Inferior parietal cortex (tissue), 1 donor: ENCODE results near the gene CSK.

ENCODE experiments used
- DNase-seq: peaks from one replicate; pipeline ENCODE4 v3.0.0-alpha.2; 2016; ENCODE audit errors: extremely low spot score

Gene CSK

DNA sequence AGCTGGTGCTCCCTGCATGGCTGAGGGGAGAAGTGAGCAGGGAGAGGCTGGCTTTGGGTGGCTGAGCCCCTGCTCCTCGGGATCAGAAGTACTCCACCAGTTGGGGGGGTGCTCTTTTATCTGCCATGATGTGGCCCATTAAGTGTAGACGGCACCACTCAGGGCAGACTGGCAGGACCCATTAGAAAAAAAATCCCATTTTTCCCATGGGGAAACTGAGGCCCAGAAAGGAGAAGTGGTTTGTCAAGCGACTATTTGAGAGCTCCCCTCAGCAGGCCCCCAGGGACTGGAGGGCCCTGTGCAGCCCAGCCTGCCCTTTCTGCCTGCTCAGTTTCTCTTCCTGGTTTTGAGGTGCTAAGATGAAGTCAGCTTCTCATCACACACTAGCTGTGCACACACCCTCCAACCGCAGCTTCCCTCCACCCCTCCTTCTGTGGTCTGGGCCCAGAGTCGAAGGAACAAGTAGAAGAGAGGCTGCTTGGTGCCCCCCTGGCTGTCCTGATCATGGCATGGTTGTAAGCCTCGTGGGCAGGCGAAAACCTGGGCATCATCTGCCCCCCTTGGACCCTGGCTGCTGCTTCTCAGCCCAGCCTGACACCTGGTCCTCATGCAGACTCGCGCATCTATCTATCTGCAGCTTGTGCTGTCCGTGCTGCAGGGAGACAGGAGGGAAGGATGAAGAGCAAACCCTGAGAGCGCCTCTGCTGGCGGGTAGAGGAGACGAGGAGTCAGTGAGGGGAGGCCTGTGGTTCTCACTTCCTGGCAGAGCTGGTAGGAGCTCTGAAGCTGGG, 5.6 kb downstream of the CSK start:
- DNase-seq: no peak

DNA sequence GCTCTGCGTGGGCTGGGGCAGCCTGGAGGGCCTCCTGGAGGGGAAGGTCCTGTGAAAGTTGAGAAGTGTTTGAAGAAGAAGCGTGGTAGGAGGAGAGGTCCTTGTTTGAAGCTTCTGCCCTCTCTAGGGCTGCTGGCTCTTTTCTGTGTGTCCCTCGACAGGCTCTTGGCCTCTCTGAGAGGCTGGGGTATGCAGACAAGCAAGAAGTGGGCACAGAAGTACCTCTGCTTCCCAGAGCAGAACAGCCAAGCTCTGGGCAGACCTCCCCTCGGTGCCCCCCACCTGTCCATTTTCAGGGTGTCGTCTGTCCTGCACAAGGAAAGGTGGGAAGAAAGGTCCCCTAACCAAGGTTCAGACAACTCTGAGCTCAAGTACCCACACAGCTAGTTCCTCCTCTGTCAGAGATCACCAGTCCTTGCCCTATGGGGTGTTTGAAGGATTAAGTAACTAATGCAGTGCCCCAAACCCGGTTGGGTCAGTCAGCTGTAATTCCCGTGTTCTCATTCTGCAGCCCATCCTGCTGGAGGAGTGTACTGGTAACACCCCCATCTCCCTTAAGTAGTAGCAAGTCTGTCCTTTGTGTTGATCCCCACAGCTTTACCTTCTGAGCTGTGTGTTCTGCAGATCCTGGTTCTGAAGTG, 6.3 kb downstream of the CSK start:
- no peak for DNase-seq

DNA sequence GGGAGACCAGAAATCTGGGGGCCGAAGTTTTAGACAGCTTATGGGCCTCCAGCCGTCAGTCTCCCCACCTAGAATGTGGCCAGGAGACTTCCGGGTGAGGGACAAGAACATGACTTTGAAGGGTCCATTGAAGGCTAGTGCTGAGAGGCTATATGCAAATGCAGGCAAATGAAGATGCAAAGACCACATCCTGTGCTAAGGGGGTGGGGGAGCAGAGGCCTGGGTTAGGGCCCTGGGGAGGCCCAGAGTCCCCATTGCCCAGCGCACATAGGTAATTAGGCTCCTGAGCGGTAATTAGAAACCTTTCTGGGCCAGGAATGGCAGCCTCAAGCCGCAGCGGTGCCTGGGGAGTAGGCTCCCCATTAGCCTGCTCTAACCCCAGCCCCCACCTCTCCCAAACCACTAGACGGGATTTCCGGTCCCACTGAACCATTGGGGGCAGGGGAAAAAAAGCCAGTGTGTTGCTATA, 6.8 kb downstream of the CSK start:
- DNase-seq: no peak

DNA sequence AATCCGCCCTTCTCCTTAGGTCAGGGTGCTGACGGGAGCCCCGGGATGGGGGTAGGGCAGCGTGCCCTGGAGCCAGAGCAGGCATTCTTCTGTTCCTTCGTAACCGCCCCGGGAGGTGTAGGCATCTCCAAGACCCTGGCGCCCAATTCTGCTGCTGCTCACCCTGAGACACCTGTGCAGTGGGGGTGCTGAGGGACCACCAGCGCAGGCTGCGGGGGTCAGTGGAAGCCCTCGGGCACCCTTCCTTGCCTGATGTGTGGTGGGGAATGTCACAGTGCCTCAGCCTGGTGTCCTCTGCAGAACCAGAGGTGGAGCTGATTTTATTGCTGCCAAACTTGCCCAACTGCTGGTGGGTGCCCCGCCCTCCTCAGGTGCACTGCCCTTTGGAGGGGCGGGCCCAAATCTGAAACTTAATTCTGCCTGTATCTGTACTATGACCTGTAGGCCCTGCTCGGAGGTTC, 7.3 kb downstream of the CSK start:
- DNase-seq: no peak

DNA sequence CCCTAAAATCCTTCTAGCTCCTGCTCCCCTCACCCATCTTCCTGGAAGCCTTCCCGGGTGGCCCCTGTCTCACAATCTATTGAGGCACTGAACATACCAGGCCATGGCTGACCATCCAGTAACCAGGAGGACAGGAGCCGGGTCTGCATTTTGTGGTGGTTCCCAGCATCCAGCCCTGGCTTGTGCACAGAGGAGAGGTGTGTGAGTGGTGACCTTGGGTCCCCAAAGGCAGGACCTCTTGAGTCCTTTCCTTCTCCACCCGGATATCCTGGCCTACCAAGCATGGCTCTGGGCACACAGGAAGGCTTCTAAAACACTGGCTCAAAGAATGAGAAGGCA, 7.8 kb downstream of the CSK start:
- no peak for DNase-seq

DNA sequence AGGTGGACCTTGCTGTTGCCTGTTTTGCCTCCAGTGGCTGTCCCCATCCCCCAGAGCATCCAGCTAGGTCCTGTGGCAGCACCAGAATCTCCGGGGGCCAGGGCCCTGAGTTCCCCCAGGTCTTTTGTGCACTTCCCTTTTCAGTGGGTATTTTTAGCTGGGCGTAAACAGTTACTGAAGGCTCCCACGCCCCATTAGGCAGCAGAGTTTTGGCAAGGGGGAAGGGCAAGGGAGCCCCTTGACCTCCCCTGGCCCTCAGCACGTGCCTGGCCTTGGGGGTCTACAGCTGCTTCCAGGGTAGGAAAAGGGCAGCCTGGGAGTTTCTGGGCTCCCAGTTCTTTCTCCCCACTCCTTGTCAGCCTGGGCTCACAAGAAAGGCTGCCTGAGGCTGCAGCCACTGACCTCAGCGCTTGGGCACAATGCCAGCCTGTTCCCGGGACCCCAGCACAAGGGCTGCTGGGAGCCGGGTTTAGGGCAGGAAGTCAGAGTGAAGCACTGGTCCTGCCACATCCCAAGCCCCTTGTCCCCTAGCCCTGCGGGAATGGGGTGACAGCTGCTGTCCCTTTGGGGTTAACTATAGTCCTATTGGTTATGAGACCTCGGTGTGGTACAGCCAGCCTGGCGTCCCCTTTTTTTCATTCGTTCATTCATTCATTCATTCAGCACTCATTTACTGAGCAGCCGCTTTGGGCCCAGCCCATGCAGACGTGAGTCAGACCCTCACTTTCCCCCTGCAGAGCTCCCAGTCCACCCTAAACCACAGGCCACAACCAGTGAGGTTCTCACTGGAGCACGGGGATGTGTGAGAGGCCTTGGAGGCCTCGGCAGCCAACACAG, 8.4 kb downstream of the CSK start:
- peak; percentile 49 for DNase-seq

DNA sequence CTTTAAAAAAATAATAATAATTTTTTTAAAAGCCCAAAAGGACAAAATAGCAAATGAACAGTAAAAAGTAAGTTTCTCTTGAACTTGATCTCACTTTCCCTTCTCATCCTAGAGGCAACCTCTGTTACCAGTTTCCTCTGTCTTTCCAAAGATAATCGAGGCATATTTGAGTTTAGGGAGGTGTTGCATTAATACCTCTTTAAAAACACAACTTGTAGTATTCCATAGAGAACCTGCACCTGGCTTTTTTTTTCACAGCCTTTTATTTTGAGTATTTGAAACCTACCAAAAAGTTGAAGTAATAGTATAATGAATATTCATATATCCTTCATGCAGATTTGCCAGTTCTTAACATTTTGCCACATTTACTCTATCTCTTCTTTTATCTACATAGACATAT, 9.1 kb downstream of the CSK start:
- no peak for DNase-seq

DNA sequence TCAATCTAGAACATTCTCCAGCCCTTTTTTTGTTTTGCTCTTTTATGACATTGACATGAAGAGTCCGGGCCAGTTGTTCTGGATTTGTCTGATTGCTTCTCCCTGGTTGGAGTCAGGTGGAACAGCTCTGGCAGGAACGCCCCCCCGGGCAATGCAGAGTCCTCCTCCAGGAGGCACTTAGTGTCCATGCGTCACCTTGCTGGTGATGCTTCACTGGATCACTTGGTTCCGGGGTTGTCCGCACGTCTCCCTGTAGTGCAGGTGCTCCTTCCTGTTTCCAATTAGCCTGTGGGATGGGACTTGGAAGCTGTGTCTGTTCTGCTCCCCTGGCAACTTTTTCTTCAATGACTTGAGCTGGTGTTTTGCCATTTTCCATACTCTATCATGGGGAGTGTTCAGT, 9.8 kb downstream of the CSK start:
- no peak for DNase-seq

DNA sequence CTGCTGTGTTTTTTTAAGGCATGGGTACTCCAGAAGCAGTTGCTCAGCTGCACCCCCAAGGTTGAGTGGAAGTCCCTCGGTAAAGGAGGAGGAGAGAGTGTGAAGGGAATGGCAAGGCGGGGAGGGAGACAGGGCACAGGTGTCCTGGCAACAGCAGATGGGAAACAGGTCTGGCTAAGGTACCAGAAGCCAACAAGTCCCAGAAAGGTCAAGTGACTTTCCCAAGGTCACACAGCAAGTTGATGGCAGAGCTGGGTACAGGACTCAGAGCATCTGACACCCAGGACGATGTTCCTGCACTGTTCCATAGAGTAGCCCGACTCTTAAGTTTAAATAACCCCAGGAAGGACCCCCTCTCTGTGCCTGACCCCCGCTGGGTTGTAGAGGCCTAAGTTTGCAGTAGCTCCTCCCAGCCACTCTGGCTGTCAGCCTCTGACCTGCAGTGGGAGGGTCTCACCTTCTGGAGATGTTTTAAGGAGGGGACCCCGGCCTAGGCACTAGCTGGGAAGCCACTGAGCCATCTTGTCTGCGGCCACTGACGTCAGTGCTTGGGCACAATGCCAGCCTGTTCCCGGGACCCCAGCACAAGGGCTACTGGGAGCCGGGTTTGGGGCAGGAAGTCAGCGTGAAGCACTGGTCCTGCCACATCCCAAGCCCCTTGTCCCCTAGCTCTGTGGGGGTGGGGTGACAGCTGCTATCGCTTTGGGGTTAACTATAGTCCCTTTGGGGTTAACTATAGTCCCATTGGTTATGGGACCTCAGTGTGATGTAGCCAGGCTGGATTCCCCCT, 10.5 kb downstream of the CSK start:
- DNase-seq: no peak

DNA sequence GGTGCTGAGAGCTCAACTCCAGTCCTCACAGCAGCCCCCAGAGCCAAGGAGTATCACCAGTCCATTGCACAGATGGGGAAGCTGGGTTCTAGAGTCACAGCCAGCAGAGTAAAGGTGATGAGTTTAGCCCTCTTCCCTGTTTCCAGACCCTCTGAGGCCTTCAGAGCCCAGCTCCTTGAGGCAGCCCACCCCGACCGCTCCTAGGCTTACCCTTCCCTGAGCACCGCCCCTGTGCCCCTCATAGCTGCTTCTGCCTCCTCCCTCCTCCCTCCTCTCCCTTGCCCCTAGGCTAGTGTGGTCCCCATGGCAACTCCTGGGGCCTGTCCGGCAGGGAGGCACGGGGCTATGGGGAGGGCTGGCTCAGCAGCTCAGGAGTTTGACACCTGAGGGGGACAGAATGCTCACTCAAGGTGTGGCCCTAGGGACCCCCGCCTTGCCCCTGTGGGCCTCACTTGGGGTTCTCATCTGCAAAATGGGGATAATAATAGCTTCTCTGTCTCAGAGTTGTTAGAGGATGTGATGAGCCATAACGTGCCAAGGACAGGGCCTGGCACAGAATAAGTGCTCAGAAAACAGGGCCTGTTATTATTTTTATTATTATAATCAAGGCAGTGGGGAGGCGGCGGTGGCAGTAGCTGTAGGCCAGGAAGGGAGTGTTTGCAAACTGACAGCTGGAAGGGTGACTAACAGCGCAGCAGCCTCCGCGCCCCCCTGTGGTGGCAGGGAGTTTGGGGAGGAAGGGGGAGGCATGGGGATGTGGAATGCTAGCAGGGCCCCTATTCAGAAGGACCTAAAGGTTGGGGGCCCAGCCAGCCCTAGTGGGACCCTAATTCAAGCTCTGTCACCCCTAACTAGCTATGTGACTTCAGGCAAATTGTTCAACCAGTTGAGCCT, 11.5 kb downstream of the CSK start:
- DNase-seq: no peak

DNA sequence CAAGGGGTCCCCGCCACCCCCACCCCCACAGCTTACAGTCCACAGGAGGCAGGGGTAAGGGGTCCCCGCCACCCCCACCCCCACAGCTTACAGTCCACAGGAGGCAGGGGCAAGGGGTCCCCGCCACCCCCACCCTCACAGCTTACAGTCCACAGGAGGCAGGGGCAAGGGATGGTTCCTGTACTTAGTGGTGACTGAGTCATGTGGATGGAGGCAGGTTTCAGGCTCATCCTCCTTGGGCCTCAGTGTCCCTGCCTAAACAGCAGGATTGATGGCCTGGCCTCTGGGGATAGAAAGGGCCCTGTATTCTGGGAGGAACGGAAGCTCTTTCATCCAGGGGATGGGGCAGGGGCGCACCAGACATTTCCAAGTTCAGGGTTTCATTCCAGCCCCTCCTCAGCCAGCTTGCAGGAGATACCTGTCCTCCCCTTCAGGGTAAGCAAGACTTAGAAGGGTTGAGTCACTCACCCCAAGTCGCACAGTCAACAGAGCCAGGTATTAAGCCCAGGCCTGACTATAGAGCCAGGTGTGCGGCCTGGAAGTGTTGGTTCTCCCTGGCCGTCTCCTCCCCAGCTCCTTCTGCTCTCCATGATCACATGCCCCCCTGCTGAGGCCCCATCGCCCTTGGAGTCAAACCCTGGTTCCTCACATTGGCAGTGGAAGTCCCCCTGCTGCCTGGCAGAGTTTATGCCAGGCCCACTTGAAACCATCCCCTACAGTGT, 12.5 kb downstream of the CSK start:
- no peak for DNase-seq

DNA sequence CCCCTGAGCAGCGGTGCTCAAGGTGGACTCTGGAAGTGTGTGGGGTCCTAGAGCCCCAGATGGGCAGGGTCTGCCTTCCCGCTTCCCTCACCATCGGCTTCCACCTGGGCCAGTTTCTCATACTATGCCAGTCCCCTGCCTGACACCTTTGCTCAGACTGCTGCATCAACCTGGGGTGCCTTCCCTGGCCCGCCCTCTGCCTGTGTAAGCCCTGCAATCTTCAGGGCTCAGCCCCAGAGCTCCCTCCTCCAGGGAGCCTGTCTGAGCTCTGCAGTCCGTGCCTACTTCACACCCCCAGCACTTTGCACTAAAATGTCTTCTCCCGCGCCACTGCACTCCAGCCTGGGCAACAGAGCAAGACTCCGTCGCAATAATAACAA, 13.1 kb downstream of the CSK start:
- no peak for DNase-seq

DNA sequence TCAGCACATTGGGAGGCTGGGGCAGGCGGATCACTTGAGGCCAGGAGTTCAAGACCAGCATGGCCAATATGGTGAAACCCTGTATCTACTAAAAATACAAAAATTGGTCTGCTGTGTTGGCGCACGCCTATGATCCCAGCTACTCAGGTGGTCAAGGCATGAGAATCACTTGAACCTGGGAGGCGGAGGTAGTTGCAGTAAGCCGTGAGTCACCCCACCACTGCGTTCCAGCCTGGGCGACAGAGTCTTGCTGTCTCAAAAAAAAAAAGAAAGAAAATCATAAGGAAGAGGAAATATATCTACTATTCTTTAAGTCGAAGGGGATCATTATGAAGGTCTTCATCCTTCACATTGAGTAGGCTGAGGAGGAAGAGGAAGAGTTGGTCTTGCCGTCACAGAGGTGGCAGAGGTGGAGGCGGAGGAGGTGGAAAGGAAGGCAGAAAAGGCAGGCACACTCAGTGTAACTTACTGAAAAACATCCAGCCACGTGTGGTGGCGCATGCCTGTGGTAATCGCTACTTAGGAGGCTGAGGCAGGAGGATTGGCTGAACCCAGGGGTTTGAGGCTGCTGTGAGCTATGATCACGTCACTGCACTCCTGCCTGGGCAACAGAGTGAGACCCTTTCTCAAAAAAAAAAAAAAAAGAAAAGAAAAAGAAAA, 14.2 kb downstream of the CSK start:
- no peak for DNase-seq

DNA sequence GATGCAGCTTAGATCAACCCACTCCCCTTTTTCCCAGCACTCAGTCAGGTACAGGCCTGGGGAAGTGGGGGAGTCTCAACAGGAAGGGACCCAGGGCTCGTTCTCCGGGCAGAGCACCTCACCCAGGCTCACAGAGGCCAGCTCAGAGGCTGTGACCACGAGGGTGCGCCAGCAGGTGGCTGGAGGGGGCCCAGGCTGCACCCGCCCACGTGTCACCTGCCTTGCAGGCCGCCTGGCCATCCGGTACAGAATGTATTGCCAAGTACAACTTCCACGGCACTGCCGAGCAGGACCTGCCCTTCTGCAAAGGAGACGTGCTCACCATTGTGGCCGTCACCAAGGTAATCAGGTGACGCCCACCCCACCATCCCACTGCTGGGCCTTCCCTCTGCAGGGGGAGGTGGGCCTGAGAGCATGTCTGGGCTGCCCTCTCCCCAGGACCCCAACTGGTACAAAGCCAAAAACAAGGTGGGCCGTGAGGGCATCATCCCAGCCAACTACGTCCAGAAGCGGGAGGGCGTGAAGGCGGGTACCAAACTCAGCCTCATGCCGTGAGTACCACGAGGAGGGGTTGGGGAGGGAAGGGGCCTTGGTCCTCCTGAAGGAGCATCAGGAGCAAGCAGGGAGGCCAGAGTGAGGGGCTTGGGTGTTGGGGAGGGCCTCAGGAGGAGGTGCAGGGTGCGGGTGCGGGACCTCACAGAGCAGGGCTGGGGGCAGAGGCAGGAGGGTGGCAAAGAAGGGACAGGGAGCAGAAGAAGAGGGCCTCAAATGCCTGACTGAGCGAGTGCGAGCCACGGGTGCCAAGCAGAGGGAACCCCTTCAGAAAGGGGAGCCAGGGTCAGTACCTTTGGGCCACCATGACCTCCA, 16.7 kb downstream of the CSK start:
- DNase-seq: no peak

DNA sequence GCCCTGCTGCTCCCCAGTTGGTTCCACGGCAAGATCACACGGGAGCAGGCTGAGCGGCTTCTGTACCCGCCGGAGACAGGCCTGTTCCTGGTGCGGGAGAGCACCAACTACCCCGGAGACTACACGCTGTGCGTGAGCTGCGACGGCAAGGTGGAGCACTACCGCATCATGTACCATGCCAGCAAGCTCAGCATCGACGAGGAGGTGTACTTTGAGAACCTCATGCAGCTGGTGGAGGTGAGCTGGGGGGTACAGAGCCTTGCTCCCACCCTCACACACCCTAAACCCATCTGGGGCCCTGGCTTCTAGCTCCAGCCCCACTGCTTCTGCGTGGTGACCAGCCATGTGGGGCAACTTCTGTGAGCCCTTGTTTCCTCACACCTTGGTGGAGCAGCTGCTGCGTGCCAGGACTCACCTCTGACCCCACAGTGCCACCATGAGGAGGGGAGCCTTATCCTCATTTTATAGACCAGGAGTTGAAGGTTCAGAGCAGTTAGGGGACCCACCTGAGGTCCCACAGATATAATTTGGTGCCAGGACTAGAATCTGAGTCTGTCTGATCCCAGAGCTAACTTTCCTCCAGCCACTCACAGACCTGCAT, 17.5 kb downstream of the CSK start:
- no peak for DNase-seq

DNA sequence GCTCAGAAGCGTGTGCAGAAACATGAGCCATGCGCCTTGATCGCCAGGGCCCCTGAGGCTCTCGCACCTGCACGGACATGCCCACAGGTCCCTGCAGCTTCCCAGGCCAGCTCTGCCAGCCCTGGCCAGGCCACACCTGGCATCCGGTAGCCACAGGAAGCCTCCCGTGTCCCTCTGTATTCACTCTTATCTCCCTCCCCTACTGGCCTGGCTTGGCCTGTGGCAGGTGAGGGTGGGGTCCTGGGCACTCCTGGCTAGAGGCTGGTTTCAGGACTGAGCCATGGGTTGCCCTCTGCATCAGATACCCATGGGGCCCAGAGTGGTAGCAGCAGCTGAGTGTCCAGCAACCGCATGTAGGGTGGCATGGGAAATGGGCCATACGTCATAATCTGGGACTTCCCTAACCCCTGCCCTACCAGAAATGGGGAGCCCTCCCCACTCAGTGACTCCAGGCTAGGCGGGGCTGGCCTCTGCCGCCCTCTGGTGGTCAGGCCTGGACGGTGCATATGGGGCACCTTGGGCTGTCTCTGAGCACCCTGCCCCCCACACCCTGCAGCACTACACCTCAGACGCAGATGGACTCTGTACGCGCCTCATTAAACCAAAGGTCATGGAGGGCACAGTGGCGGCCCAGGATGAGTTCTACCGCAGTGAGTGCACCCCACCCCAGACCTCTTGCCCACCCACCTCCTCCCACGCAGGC, 18.1 kb downstream of the CSK start:
- DNase-seq: peak; percentile 65

DNA sequence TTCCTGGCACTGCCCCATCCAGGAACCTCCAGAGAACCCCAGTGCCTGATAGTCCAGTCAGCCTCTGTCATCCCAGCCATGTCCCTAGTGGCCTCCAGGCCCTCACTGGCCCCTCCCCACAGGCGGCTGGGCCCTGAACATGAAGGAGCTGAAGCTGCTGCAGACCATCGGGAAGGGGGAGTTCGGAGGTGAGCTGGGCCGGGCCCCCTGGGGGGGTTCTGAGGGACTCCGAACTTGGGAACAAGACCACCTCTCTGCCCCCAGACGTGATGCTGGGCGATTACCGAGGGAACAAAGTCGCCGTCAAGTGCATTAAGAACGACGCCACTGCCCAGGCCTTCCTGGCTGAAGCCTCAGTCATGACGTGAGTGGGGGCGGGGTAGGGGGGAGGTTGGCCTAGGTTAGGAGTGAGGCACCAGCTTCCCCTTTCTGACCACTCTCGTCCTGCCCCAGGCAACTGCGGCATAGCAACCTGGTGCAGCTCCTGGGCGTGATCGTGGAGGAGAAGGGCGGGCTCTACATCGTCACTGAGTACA, 18.7 kb downstream of the CSK start:
- DNase-seq: no peak
